Esophagus squamous epithelium (tissue), 4 donors: ENCODE results near the gene PDZD7.

Source experiments
- POLR2A ChIP-seq, 4 donors: fragments of 450-650 bp; IDR thresholded peaks; one replicate each; pipeline ENCODE4 v1.6.1; 2017; ENCODE audit warnings: antibody characterized with exemption in 4 of 4, mild to moderate bottlenecking in 4 of 4, moderate library complexity in 3 of 4
- TF ChIP-seq, protein P1 (sequence below), 6 experiments: fragments of 450-650 bp in 4 of 6; fragments of 200-600 bp in 2 of 6; sonication (generic) in 2 of 6; IDR thresholded peaks; one replicate each; pipeline ENCODE4 v1.5.1; 2016 to 2019; ENCODE audit warnings: antibody characterized with exemption in 6 of 6, mild to moderate bottlenecking in 4 of 6, moderate library complexity in 4 of 6

DNA sequence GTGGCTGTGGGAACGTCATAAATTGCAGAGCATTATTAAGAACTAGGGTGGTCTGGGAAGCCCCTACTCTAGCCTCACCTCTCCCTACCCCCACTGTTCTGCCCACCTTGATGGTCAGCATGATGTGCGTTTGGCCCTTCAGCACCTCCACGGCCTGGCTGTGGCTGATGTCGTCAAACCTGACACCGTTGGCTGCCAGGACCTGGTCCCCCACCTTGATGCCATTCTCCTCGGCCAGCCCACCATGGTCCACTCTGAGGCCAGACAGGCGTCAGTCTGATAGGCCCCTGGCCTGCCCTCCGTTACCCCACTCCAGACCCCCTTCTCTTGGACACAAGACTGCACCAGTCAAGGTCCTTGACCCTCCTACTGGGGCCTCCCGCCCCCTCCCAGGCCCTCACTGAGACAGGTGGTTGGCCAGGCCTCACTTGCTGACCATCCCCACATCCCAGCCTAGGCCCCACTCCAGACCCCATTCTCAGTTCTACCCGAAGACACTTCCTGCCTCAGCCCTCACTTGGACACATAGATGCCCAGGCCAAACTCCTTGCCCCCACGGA, 9.2 kb downstream of the PDZD7 start:
- TF ChIP-seq, protein P1, sequence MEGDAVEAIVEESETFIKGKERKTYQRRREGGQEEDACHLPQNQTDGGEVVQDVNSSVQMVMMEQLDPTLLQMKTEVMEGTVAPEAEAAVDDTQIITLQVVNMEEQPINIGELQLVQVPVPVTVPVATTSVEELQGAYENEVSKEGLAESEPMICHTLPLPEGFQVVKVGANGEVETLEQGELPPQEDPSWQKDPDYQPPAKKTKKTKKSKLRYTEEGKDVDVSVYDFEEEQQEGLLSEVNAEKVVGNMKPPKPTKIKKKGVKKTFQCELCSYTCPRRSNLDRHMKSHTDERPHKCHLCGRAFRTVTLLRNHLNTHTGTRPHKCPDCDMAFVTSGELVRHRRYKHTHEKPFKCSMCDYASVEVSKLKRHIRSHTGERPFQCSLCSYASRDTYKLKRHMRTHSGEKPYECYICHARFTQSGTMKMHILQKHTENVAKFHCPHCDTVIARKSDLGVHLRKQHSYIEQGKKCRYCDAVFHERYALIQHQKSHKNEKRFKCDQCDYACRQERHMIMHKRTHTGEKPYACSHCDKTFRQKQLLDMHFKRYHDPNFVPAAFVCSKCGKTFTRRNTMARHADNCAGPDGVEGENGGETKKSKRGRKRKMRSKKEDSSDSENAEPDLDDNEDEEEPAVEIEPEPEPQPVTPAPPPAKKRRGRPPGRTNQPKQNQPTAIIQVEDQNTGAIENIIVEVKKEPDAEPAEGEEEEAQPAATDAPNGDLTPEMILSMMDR (IDR thresholded peaks at IDR 0.05): no peak
- no peak for TF ChIP-seq POLR2A (IDR thresholded peaks at IDR 0.05)
